GM18508 (cell line): Measurements from ENCODE around the gene LRRC14B.
"Not testable (repeated sequence)": the region's sequence is repeated elsewhere in the genome, so short reads cannot be mapped to it uniquely, and the experiment has no call there.

Source experiments
- ATAC-seq: cut with Tn5 transposase; IDR thresholded peaks from one replicate; pipeline ENCODE4 v1.9.1; 2021; ENCODE audit warnings: moderate number of reproducible peaks; ENCODE audit not compliant: insufficient read depth, unreplicated experiment

Gene LRRC14B

DNA sequence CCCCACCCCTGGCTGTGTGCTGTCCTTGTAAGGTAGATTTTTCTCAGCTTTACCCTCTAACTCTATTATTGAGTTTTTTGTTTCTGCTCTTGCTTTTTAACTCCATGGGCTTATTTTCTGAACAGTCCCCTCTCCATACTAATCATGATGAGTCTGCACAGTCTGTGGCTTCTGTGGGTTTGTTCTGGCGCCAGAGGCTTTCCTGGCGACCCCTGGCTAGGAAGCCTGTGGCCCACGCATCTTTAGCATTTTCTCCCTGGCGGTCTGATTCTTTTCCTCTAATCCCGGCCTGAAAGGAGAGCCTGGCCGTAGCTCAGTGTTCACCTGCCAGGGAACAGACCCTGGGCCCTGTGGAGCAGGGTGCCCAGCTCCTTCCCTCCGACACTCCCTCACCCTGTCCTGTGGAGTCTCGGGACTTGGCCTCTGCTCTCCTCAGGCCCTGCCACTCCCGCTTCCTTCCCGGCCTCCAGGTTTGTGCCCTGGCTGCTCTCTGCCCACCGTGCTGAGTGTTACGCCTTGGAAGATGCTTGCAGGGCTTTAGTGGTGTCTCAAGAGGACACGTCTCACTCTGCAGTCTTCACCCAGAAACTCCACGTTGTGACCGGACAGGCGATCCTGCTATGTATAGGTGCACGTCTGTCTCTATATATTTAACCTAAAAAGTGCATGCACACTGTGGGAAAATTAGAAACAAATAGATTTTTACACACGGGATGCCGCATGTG is 31.7 kb upstream of the LRRC14B start:
- ATAC-seq: no peak

DNA sequence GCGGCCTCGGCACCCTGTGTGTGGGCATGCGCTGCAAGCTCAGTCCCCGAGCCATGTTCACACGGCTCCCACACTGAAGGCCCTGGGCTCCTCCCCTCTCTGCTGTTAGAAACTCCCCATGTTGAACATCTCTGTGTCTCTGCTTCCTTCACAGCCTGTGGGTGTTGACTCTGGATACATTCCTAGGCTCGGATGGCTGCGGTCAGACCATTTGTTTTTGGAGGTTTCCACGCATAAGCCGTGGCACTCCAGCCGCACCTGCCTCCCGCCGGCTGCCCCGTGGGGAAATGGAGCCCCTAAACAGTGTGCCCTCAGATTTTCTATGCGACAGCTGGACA is 31.2 kb upstream of the LRRC14B start:
- ATAC-seq: no peak

DNA sequence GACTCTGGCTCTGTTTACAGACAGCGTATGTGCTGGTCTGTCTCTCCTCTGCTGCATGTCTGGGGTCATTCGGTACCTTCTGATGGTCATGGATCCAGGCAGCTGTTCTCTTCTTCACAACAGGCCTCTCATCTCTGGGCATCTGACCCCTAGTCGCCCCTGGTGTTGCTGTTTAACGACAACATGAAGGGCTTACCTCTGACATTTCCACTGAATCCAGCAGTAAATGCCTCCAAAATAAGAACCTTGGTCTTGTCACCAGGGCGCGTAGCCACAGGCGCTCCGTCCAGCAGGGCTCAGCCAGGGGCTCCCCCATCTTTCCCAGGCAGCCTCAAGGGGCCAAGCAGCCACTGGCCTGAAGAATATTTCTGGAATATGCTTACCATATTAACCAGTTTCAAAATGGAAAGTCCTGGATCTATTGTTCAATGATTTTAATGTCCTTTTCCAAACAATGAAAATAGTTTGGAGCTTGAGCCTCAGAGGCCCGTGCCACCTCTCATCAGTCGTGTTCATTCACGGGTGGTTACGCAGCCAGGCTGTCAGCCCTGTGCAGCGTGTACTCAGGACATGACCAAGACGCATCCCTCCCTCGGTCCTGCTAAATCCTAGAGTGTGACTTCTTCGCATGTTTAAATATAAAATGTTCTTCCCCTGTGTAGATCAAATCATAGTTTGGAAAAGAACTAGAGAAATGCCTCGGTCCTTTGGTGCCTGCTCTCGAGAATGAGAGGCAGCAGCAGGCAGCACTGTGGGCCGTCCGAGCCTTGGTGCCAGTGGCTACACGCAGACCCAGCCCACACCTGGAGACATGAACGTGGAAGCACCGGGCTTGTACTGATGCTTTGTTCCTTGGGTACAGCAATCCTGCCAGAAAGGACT is 30.1 kb upstream of the LRRC14B start:
- no peak for ATAC-seq

DNA sequence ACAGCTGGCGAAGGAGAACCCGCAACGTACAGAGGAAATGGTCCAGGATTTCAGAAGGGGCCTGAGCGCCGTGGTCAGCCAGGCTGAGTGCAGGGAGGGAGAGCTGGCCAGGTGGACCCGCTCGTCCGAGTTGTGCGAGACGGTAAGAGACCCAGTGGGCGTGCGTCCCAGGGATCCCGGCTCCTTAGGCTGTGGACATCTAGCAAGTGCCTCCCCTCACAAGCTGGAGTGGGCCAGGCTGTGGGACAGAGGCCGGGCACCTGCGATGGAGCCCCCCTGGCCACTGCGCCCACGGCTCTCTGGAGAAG is 29.5 kb upstream of the LRRC14B start:
- no peak for ATAC-seq

DNA sequence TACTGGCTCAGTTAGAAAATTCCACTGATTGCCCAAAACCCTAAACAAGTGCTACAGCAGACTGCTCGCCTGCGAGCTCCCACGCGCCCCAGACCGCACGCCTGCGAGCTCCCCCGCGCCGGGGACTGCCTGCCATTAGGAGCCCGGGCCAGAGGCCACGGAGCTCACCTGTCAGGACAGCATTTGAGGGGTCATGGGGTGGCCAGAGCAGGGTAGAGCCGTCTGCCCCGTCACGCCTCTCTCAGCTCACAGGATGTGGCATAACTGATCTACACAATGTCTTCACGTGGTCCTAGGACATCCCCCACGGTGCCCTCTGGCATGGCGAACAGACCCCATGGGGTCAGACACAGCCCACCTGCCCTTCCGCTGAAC is 29.1 kb upstream of the LRRC14B start:
- no peak for ATAC-seq

DNA sequence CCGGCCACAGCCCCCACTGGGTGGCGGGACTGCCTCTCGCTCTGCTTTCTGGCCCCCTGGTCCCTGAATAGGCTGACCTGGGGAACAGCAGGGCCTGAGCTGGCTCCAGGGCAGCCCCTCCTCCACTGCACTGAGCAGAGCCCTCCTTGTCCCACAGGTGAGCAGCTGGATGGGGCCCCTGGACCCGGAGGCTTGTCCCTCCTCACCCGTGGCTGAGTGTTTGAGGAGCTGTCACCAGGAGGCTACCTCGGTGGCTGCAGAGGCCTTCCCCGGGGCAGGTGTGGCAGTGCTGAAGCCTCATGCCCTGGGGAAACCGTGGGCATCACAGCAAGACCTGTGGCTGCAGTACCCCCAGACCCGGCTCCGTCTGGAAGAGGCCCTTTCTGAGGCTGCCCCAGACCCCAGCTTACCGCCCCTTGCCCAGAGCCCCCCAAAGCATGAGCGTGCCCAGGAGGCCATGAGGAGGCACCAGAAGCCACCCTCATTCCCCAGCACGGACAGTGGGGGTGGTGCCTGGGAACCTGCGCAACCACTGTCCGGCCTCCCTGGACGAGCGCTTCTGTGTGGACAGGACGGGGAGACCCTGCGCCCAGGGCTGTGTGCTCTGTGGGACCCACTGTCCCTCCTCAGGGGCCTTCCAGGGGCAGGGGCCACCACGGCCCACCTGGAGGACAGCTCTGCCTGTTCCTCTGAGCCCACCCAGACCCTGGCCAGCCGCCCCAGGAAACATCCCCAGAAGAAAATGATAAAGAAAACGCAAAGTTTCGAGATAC is 28.5 kb upstream of the LRRC14B start:
- ATAC-seq: no peak

DNA sequence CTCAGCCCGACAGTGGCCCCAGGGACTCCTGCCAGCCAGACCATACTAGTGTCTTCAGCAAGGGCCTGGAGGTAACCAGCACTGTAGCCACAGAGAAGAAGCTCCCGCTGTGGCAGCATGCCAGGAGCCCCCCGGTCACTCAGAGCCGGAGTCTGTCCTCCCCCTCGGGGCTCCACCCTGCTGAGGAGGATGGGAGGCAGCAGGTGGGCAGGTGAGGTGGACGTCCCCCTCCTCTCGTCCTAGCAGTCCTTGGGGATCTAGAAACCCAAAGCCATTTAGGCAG is 28.0 kb upstream of the LRRC14B start:
- ATAC-seq: no peak

DNA sequence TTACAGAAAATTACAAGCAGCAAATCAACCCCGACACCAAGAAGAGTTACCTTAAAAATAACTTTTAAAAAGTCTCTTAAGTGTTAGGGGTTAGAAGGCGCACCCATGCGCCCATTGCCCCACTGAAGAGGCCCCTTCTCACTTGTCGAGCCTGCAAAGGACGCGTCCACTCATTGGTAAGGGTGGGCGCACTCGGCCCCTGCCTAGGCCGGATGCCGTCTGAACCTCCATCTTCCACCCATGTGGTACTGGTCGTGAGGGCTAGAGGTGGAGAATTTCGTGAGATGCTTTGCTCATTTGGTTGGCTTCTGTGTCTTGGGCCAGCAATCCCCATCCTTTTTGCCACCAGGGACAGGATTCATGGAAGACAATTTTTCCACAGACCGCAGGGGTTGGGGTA is 27.5 kb upstream of the LRRC14B start:
- ATAC-seq: no peak

DNA sequence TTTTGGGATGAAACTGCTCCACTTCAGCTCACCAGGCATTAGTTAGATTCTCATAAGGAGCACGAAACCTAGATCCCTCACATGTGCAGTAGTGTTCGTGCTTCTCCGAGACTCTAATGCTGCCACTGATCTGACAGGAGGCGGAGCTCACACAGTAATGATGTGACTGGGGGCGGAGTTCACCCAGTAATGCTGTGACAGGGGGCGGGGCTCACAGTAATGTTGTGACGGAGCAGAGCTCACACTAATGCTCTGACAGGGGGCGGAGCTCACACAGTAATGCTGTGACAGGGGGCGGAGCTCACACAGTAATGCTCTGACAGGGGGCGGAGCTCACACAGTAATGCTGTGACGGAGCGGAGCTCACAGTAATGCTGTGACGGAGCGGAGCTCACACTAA is 27.1 kb upstream of the LRRC14B start:
- ATAC-seq: no peak

DNA sequence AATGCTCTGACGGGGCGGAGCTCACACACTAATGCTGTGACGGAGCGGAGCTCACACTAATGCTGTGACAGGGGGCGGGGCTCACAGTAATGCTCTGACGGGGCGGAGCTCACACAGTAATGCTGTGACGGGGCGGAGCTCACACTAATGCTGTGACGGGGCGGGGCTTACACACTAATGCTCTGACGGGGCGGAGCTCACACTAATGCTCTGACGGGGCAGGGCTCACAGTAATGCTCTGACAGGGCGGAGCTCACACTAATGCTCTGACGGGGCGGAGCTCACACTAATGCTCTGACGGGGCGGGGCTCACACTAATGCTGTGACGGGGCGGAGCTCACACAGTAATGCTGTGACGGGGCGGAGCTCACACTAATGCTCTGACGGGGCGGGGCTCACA is 26.5 kb upstream of the LRRC14B start:
- ATAC-seq: not testable (repeated sequence)

DNA sequence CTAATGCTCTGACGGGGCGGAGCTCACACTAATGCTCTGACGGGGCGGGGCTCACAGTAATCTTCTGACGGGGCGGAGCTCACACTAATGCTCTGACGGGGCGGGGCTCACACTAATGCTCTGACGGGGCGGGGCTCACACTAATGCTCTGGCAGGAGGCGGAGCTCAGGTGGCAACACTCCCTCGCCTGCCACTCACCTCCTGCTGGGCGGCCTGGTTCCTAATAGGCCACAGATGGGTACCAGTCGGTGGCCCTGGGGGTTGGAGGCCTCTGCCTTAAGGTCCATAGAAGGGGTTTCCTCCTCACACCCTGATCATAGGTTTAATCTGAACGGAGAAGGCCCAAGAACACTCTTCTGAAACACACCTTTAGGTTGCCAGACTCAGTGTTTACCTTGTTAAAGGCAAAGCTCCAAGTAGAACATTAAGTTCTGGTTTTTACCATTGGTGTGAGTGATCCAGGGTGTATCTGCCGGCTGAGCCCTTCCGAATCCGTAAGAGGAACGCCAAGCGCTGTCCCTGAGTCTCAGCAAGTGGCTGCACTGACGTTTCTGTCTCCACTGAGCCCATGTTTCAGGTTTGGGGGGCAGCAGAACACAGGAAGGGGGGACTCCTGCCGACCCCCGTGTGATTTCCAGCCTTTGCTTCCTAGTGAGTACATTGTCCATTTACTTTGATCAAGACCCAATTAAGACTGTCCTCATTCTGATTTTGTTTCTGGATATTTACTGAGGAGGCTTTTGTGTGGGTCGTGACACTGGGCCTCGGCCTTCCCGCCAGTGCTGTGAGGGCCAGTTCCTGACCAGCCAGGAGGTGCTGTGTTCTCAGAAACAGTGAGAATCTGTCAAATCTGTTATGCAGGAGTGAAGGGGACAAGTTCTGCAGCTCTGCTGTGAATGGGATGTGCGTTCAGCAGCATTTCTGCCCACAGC is 24.6 kb upstream of the LRRC14B start:
- ATAC-seq: no peak

DNA sequence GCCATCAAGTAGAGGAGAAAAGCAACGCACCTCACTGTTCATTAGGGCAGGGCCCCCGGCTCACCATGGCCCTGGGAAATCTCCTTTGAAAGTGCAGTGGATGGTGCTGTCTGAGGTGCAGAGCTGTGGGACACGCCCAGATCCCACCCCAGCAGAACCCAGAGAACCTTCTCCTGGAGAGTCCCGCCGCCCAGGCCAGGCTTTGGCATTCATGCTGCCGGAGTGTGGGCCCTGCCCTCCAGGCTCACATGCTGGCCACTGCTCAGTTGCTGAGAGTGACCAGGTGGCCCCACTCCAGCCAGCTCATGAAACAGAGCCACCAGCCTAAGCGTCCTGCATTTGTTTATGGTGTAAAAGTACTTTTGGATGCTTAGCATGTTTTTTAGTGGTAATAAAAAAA is 23.8 kb upstream of the LRRC14B start:
- ATAC-seq: no peak

DNA sequence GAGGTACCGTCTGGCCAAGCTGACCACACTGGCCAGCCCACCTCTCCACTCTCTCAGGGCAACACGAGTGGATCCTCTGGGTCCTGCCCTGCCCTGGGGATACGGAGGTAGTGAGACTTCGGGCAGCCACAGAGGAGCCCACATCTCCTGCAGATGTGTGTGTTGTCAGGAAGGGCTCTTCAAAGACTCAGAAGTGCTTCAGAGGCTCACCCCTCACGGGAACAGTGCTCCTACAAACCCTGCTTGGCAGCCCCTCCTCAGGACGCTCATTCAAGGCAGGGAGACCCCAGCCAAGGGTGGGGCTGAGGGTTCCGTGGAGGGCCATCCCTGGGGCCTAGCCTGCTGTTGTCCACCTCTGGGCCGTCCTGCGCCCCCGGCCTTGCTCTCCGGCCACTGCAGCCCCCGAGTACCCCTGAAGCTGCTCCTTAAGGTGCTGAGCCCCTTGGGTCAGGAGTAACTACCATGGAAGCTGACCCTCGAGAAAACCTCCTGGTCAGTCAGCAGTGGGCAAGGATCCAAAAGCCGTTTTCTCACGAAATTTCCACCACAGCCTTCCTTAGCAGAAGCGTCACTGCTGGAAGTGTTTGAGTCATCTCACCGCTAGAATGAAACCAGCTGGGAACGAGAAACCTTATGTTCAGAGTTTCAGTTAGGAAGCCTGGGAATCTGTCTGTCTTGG is 23.2 kb upstream of the LRRC14B start:
- ATAC-seq: no peak

DNA sequence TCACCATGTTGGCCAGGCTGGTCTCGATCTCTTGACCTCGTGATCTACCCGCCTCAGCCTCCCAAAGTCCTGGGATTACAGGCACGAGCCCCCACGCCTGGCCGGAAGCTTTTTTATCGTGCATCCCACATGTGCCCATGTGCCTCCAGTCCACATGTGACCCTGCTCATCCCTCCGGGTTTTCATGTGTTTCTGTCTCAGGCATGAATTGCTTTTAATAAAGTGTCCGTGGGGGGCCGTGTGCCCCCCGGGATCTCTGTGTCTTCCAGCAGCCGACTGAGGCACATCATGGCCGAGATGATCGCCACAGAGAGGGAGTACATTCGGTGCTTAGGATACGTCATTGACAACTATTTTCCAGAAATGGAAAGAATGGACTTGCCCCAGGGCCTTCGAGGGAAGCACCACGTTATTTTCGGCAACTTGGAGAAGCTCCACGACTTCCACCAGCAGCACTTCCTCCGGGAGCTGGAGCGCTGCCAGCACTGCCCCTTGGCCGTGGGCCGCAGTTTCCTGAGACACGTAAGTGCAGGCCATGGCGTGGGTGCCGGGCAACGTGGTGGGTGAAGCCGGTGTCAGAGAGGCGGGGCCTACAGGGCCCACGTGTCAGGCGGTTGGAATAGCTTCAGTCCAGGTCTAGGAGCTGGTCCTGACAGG is 22.1 kb upstream of the LRRC14B start:
- no peak for ATAC-seq

DNA sequence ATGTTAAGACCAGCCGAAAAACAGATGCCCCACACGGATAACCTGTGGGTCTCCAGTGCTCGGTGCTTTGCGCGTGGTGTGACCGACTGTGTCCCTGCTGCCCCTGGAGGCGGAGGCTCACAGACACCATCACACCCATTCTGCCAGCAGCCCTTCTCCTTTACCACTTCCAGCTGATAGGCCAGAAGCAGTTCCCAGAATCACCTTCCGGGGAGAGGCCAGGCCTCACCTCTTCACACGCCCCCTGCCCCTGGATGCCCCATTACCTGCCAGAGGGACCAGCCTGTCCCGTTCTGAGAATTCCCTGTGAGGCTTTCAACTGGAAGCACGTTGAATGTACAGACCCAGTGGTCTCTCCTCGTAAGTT is 21.6 kb upstream of the LRRC14B start:
- no peak for ATAC-seq

DNA sequence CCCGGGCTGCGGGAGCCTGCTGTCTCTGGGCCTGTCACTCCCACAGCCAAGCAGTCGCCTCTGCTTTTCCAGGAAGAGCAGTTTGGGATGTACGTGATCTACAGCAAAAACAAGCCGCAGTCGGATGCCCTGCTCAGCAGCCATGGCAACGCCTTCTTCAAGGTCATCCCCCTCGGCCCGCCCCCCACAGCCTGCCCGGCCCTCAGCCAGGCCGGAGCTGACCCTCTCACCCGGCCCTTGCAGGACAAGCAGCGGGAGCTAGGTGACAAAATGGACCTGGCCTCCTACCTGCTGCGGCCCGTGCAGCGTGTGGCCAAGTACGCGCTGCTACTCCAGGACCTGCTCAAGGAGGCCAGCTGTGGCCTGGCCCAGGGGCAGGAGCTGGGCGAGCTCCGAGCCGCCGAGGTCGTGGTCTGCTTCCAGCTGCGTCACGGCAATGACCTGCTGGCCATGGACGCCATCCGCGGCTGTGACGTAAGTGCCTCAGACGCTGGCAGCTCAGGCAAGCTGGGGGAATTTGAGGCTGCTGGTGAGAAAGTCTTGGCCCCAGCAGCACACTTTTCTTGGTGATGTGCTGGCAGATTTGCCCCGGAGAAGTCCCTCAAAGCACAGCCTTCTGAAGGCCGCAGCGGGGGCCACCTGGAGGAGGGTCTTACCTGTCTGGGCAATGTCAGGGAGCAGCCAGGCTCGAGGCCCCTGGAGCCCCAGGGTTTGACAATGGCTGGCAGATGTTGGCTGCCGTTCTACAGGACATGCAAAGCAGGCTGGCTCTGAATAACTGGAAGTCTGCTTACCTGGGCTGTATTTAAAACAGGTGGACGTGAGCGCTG is 20.1 kb upstream of the LRRC14B start:
- no peak for ATAC-seq

DNA sequence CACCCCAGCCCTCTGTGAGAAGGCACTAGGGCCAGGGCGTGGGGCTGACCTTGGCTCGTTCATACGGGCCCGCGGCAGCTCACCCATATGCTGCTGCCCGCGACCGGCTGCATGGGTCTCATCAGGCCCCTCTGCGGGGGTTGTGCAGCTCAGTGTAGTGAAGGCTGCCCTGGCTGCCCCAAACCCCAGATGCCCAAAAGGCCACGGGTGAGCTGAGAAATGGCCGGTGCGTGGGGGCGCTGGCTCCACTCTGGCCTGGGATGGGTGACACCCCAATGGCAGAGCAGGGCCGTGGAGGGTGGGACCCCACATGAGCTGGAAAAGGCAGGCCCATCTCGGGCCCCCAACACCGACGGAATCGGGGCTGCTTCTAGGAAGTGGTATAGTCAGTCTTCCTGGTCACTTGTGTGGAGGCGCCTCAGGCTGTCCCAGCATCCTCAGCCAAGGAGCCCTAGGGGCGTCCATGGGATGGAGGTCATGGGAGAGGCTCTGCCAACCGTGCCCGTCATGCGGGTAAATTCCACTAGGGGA is 19.4 kb upstream of the LRRC14B start:
- ATAC-seq: no peak

DNA sequence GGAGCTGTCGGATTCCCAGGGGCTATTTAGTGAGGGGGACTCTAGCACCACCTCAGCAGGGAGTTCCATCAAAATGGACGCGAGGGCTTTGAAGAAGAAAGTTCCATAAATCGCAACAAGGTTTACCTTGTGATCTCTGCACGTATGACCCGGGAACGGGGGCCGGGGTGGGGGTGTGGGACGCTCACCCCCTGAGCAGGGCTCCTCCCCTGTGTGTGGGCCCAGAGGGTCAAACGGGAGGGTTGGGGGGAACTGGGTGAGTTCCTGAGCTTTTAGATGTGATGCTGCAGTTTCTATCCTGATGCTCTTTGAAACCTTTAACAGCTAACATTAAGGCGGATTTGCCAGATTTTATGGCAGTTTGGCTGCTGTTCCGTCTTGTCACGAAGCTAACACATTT is 18.9 kb upstream of the LRRC14B start:
- ATAC-seq: no peak
